Adipocyte (in vitro differentiated cells): Measurements from ENCODE around the gene CLEC3A.

Experiments
- DNase-seq: peaks from one replicate; pipeline ENCODE4 v3.0.0-alpha.2; 2015; ENCODE audit warnings: low read depth
- H3K27me3 ChIP-seq: replicated peaks from 2 replicates; pipeline ENCODE4 v1.7.0; 2013; ENCODE audit warnings: mild to moderate bottlenecking, low read length, moderate library complexity; ENCODE audit not compliant: control insufficient read depth, insufficient read depth
- H3K36me3 ChIP-seq: 2 replicates; pipeline ENCODE4 v1.7.0; 2013; ENCODE audit warnings: low read length, mild to moderate bottlenecking, moderate library complexity; ENCODE audit not compliant: control insufficient read depth, insufficient read depth, severe bottlenecking
- H3K4me1 ChIP-seq: 2 replicates; pipeline ENCODE4 v1.7.0; 2013; ENCODE audit warnings: mild to moderate bottlenecking, low read length, moderate library complexity; ENCODE audit not compliant: control insufficient read depth, insufficient read depth
- H3K4me3 ChIP-seq: 2 replicates; pipeline ENCODE4 v1.7.0; 2013; ENCODE audit warnings: mild to moderate bottlenecking, low read length, moderate library complexity
- H3K9ac ChIP-seq: 2 replicates; pipeline ENCODE4 v1.7.0; 2013; ENCODE audit warnings: mild to moderate bottlenecking, low read length, moderate library complexity
- H3K9me3 ChIP-seq: 2 replicates; pipeline ENCODE4 v1.7.0; 2013; ENCODE audit warnings: mild to moderate bottlenecking, low read length, moderate library complexity; ENCODE audit not compliant: control insufficient read depth

CLEC3A gene

DNA sequence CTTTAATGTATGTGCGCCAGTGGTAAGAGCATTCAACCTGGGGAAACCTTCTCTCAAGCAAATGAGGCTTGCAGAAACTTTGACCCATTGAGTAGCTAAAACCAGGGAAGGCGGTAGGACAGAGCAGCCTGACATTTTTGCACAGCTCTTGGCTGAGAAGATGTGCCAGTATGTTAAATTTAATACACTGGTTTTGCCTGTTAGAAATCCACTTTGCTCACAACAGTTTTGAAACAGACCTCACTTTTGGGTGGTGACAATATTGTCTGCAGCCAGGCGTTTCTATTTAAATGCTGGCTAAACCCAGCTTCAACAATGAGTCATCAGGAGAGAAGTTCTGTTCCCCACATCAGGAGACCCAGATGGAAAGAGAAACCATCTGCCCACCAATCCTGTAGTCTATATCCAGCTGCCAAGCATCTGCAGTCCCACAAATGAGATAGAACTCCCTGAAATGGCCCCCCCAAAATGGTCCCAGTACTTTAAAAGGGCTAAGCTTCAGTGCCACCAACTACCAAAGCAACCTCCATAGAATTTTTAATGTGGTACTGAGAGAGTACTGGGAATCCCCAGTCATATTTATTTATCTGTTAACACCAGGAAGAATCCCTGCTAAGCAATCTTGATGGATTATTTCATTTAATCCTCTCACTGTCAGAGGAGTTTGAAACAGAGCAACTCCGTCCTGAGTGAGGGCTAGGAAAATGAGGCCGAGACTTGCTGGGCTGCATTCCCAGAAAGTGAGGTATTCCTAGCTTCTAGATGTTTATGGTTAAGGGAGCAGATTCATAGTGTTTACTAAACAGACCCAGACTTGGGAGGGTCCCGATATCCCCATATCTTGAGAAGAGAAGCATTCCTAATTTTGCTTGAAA lies 29.0 kb upstream of the CLEC3A start:
- Histone ChIP-seq H3K9me3 (peaks cover 10% of the 10 kb centered on the region), H3K36me3 (no peaks in the 10 kb centered on the region), H3K4me1 (peaks cover 11% of the 10 kb centered on the region), H3K27me3 (no peaks in the 10 kb centered on the region), H3K4me3 (peak overlapping the region; percentile 55), H3K9ac (no peak overlapping the region)
- no peak for DNase-seq

DNA sequence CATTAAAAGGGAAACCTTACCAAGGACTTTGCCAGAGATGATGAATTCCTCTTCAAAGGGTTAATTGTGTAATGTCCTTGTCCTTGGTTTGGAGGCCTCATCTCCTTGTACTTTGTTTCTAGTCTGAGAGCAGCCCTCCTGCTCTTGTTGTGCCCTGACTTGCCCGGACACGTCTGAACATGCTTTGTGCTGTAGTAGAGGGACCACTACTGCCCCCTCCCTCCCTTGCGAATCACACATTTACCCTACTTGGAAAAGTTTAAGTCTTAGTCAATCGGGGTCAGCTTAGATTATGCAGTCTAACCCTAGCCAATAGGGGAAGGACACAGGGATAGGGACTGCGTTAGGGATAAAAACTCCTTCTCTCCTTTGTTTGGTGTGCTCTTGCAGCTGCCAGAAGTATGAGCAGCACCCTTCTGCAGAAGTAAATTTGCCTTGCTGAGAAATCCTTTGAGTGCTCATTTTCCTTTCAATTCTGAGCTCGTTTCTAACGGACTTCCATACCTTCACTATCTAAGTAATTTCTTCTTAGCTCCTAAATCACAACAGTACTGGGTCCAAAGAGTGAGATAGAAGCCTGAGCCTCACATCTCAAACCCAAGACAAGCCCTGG lies 26.4 kb upstream of the CLEC3A start:
- no peak for DNase-seq
- Histone ChIP-seq H3K4me1 (peaks cover 11% of the 10 kb centered on the region), H3K4me3 (no peak overlapping the region), H3K9me3 (peaks cover 10% of the 10 kb centered on the region), H3K36me3 (no peaks in the 10 kb centered on the region), H3K27me3 (no peaks in the 10 kb centered on the region), H3K9ac (no peak overlapping the region)

DNA sequence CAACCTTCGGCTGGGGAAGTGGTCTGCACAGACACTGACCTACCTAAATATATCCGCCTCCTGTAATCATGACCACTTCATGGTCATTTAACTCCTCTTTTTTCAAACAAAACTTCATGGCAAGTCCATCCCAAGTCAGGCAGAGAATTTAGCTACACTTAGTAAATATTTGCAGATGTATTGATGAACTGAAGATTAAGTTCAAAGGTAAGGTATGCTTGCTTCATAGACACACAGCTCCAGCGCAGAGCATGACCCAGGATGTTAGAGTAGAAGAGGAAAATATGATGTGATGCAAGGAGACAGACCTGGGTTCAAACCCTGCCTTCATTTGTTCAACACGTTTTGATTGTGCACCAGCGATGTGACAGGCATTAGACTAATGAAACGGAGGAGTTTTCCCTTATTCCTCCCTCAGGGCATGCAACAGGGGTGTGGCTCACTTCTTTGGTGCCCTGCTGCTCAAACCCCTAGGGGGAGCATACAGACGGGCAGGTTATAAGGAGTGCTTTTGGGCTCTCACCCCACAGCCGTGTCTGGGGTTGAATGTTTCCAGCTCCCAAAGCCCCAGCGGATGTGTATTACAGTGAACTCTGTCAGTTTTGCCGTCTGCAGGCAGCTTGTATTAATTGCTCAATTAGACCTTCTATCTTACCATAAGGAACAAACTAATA lies 23.9 kb upstream of the CLEC3A start:
- DNase-seq, result no peak
- Histone ChIP-seq H3K9me3 (peaks cover 10% of the 10 kb centered on the region), H3K27me3 (peaks cover 4% of the 10 kb centered on the region), H3K9ac (no peak overlapping the region), H3K4me1 (peaks cover 3% of the 10 kb centered on the region), H3K4me3 (no peak overlapping the region), H3K36me3 (no peaks in the 10 kb centered on the region)

DNA sequence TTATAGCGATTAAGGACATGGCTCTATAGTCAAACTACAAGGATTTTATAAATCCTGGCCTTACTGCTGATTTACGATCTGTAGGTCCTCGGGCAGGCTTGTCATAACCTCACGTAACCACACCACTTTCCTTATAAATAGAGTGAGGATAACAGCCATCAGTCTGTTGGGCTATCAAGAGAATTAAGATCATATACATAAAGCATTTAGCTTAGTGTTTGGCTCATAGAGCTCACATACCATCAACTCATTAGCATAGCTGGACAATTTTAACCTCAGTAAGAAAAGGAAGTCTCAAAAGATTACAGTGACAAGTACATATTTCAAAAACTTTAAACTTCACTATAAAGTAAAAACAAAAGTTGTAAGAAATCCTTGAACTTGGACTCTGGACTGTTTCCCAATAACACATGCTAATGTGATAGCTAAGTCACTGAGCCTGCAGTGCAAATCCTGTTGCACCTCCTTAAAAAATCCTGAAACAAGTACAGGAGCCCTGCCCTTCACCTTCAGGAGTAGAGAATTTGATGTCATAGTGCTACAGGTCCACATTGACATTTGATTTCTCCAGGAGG lies 20.8 kb upstream of the CLEC3A start:
- Histone ChIP-seq H3K9ac (no peak overlapping the region), H3K27me3 (peaks cover 11% of the 10 kb centered on the region), H3K4me1 (no peaks in the 10 kb centered on the region), H3K9me3 (no peaks in the 10 kb centered on the region), H3K36me3 (no peaks in the 10 kb centered on the region), H3K4me3 (no peak overlapping the region)
- DNase-seq, result no peak

GRCh38 chr16:78002915-78003538 lies 19.3 kb upstream of the CLEC3A start:
- DNase-seq, result peak; percentile 67

GRCh38 chr16:78004517-78004916 lies 17.8 kb upstream of the CLEC3A start:
- Histone ChIP-seq H3K4me3 (no peak overlapping the region), H3K27me3 (peaks cover 11% of the 10 kb centered on the region), H3K4me1 (no peaks in the 10 kb centered on the region), H3K9ac (no peak overlapping the region), H3K9me3 (no peaks in the 10 kb centered on the region), H3K36me3 (no peaks in the 10 kb centered on the region)
- DNase-seq, result no peak

More at GRCh38 chr16:78002915-78003538, 19.3 kb upstream of the CLEC3A start:
- Histone ChIP-seq H3K4me1 (no peaks in the 10 kb centered on the region), H3K9me3 (no peaks in the 10 kb centered on the region), H3K4me3 (no peak overlapping the region), H3K9ac (no peak overlapping the region), H3K27me3 (peaks cover 11% of the 10 kb centered on the region), H3K36me3 (no peaks in the 10 kb centered on the region)

GRCh38 chr16:78005881-78006280 lies 16.5 kb upstream of the CLEC3A start:
- Histone ChIP-seq H3K9ac (no peak overlapping the region), H3K4me3 (no peak overlapping the region), H3K4me1 (no peaks in the 10 kb centered on the region), H3K9me3 (no peaks in the 10 kb centered on the region), H3K36me3 (no peaks in the 10 kb centered on the region), H3K27me3 (peaks cover 11% of the 10 kb centered on the region)
- DNase-seq, result no peak

DNA sequence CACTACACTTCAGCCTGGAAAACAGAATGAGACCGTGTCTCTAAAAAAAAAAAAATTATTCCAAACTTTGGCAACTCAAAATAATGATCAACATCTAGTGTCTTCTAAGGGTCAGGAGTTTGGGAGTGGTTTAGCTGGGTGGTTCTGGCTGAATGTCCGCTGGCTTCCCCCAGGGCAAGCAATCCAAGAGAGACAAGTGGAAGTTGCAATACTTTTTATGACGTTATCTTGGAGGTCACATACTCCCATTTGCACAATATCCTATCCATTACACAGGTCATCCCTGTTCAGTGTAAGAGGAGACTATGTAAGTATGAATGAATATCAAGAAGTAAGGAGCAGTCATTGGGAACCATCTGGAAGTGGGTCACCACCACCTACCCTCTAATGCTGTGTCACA lies 15.2 kb upstream of the CLEC3A start:
- Histone ChIP-seq H3K9me3 (no peaks in the 10 kb centered on the region), H3K4me3 (no peak overlapping the region), H3K27me3 (peaks cover 21% of the 10 kb centered on the region), H3K36me3 (no peaks in the 10 kb centered on the region), H3K4me1 (no peaks in the 10 kb centered on the region), H3K9ac (no peak overlapping the region)
- no peak for DNase-seq

GRCh38 chr16:78024159-78024558 lies 1.8 kb downstream of the CLEC3A start:
- Histone ChIP-seq H3K4me1 (no peaks in the 10 kb centered on the region), H3K27me3 (peaks cover 11% of the 10 kb centered on the region), H3K9ac (no peak overlapping the region), H3K4me3 (no peak overlapping the region), H3K36me3 (no peaks in the 10 kb centered on the region), H3K9me3 (no peaks in the 10 kb centered on the region)
- DNase-seq, result no peak

GRCh38 chr16:78025631-78026030 lies 3.3 kb downstream of the CLEC3A start:
- Histone ChIP-seq H3K9ac (no peak overlapping the region), H3K4me3 (no peak overlapping the region), H3K36me3 (no peaks in the 10 kb centered on the region), H3K27me3 (peaks cover 11% of the 10 kb centered on the region), H3K9me3 (no peaks in the 10 kb centered on the region), H3K4me1 (no peaks in the 10 kb centered on the region)
- no peak for DNase-seq

- Histone ChIP-seq H3K27me3 (peaks cover 11% of the 10 kb centered on the region), H3K4me1 (no peaks in the 10 kb centered on the region)
- no peak for DNase-seq
Measured at GRCh38 chr16:78028018-78028417, 5.7 kb downstream of the CLEC3A start.

More at GRCh38 chr16:78028018-78028417, 5.7 kb downstream of the CLEC3A start:
- Histone ChIP-seq H3K9me3 (no peaks in the 10 kb centered on the region), H3K36me3 (no peaks in the 10 kb centered on the region), H3K4me3 (no peak overlapping the region), H3K9ac (no peak overlapping the region)
